ENCODE data around the gene TARBP1.

The TARBP1 gene

GRCh38 chr1:234474375-234474774 lies 4.6 kb downstream of the TARBP1 start:
- TF ChIP-seq JUND (IDR thresholded peaks at IDR 0.05; ENCODE audit: low read depth), result no peak
- DNase-seq (ENCODE audit: low read depth in 1 of 2, low spot score in 1 of 2), result no peak
- in situ Hi-C loops (cut with HindIII; ENCODE audit: low pct_unique_long_range_greater_than_20kb, low sequenced_read_pairs), result no loop called here

DNA sequence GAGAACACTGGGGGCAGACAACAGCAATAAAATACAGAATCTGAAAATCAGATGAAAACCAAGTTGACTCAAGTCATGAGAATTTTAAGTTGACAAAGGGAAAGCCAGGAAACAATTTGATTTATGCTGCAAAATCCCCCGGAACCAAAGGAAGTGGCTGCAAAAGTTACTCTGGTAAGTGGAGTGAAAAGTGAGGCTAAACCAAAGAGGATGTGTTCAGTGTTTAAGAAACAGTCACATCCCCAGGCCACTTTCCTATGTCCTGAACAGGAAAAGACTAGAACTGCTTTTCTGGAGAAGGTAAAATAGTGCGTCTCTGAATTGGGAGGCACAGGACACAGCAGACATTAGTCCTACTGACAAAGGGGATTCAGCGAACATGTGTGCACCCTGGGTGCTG lies 5.9 kb downstream of the TARBP1 start:
- DNase-seq (ENCODE audit: low read depth in 1 of 2, low spot score in 1 of 2), result no peak
- in situ Hi-C loops (cut with HindIII; ENCODE audit: low pct_unique_long_range_greater_than_20kb, low sequenced_read_pairs), result no loop called here
- TF ChIP-seq JUND (IDR thresholded peaks at IDR 0.05; ENCODE audit: low read depth), result no peak

GRCh38 chr1:234469376-234469775 lies 9.6 kb downstream of the TARBP1 start:
- no peak for TF ChIP-seq JUND (IDR thresholded peaks at IDR 0.05; ENCODE audit: low read depth)
- in situ Hi-C loops (cut with HindIII; ENCODE audit: low pct_unique_long_range_greater_than_20kb, low sequenced_read_pairs), result no loop called here
- DNase-seq (ENCODE audit: low read depth in 1 of 2, low spot score in 1 of 2), result no peak

- DNase-seq (ENCODE audit: low read depth in 1 of 2, low spot score in 1 of 2), result no peak
- TF ChIP-seq JUND (IDR thresholded peaks at IDR 0.05; ENCODE audit: low read depth), result no peak
- in situ Hi-C loops (cut with HindIII; ENCODE audit: low pct_unique_long_range_greater_than_20kb, low sequenced_read_pairs), result no loop called here
Measured at GRCh38 chr1:234468580-234468979, 10.4 kb downstream of the TARBP1 start.

DNA sequence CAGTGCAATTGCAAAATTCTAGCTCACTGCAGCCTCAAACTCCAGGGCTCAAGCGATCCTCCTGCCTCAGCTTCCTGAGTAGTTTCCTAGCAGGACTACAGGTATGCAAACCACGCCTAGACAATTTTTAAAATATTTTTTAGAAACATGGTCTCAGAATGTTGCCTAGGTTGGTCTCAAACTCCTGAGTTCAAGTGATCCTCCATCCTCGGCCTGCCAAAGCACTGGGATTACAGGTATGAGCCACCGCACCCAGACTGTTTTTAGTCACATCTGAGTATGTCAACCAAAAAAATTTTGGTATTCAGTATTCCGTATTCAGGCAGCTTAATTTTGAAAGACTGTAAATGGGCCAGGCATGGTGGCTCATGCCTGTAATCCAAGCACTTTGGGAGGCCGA lies 11.2 kb downstream of the TARBP1 start:
- no peak for DNase-seq (ENCODE audit: low read depth in 1 of 2, low spot score in 1 of 2)
- in situ Hi-C loops (cut with HindIII; ENCODE audit: low pct_unique_long_range_greater_than_20kb, low sequenced_read_pairs), result no loop called here
- TF ChIP-seq JUND (IDR thresholded peaks at IDR 0.05; ENCODE audit: low read depth), result no peak

DNA sequence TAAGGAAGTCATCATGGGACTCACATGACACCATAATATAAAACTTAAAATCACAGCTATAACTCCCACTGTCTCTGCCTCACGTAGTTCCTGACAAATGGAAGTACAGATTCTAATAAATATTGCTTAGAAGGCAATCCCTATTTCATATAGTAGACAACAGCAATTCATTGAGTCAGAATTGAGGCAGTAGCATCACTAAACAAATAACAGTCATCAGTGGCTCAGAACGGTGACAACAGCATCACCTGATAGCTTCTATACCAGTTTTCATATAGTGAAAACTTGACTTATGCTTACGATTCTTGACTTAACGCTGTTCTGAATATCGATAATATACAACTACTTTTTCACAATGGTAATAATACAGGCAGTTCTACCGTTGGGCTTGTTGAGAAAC lies 12.0 kb downstream of the TARBP1 start:
- TF ChIP-seq JUND (IDR thresholded peaks at IDR 0.05; ENCODE audit: low read depth), result no peak
- no peak for DNase-seq (ENCODE audit: low read depth in 1 of 2, low spot score in 1 of 2)
- in situ Hi-C loops (cut with HindIII; ENCODE audit: low pct_unique_long_range_greater_than_20kb, low sequenced_read_pairs), result no loop called here

- TF ChIP-seq JUND (IDR thresholded peaks at IDR 0.05; ENCODE audit: low read depth), result no peak
- DNase-seq (ENCODE audit: low read depth in 1 of 2, low spot score in 1 of 2), result no peak
- in situ Hi-C loops (cut with HindIII; ENCODE audit: low pct_unique_long_range_greater_than_20kb, low sequenced_read_pairs), result no loop called here
Measured at GRCh38 chr1:234463749-234464148, 15.2 kb downstream of the TARBP1 start.

- no peak for DNase-seq (ENCODE audit: low read depth in 1 of 2, low spot score in 1 of 2)
- TF ChIP-seq JUND (IDR thresholded peaks at IDR 0.05; ENCODE audit: low read depth), result no peak
- in situ Hi-C loops (cut with HindIII; ENCODE audit: low pct_unique_long_range_greater_than_20kb, low sequenced_read_pairs), result no loop called here
Measured at GRCh38 chr1:234460652-234461051, 18.3 kb downstream of the TARBP1 start.

DNA sequence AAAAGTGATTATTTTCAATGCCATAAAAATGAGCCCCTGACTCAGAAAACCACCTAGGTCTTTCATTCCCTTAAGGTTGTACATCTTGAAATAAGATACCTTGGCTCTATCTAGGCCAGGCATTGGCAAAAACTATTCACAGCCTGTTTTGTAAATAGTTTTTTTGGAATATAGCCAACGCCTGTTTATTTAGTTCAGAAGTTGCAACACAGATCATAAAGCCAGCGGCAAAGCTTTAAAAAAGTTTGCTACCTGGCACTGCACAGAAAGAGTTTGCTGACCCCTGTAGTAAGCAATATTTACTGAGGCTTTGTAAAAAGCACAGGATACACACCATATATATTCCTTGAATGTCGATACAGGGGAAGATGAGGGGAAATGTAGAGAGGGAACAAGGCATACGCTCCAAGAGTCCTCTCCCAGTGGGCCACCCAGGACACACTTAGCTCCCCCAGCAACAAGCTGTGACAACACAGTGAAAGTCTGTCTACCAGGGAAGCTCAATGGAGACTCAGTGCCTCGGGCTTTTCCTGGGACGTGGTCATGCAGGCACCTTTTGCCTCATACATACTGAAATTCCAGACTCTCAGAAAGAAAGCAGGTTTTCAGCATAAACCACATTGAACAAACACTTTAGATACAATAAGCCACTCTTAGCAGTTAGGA lies 20.5 kb downstream of the TARBP1 start:
- in situ Hi-C loops (cut with HindIII; ENCODE audit: low pct_unique_long_range_greater_than_20kb, low sequenced_read_pairs), result no loop called here
- TF ChIP-seq JUND (IDR thresholded peaks at IDR 0.05; ENCODE audit: low read depth), result peak; percentile 42; the same call in 1 of the 2 replicates
- DNase-seq (ENCODE audit: low read depth in 1 of 2, low spot score in 1 of 2), result peak in 1 of 2 experiments; percentile 77

- in situ Hi-C loops (cut with HindIII; ENCODE audit: low pct_unique_long_range_greater_than_20kb, low sequenced_read_pairs), result no loop called here
- TF ChIP-seq JUND (IDR thresholded peaks at IDR 0.05; ENCODE audit: low read depth), result no peak
- DNase-seq (ENCODE audit: low read depth in 1 of 2, low spot score in 1 of 2), result no peak
Measured at GRCh38 chr1:234454926-234455325, 24.1 kb downstream of the TARBP1 start.

GRCh38 chr1:234452406-234452965 lies 26.5 kb downstream of the TARBP1 start:
- peak; percentile 88 for TF ChIP-seq JUND (IDR thresholded peaks at IDR 0.05; ENCODE audit: low read depth)
- in situ Hi-C loops (cut with HindIII; ENCODE audit: low pct_unique_long_range_greater_than_20kb, low sequenced_read_pairs), result no loop called here
- peak in 1 of 2 experiments; percentile 92 for DNase-seq (ENCODE audit: low read depth in 1 of 2, low spot score in 1 of 2)

GRCh38 chr1:234440348-234440747 lies 38.6 kb downstream of the TARBP1 start:
- in situ Hi-C loops (cut with HindIII; ENCODE audit: low pct_unique_long_range_greater_than_20kb, low sequenced_read_pairs), result no loop called here
- TF ChIP-seq JUND (IDR thresholded peaks at IDR 0.05; ENCODE audit: low read depth), result no peak
- DNase-seq (ENCODE audit: low read depth in 1 of 2, low spot score in 1 of 2), result no peak

DNA sequence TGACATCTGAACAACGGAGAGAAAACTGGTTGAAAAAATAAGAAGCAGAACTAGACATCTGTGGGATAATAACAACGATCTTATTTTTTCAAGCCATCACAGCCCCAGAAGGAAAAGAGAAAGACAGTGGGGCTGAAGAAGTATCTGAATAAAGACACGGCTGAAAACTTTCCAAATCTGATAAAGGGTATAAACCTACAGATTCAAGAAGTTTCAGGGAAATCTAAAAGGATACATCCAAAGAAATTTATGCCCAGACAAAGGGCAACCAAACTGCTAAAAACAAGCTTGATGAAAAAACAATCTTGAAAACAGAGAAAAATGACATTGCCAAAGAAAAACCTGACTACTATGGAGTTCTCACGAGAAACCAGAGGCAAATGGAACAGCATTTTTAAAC lies 40.4 kb downstream of the TARBP1 start:
- no peak; the same call in 1 of the 2 replicates for TF ChIP-seq JUND (IDR thresholded peaks at IDR 0.05; ENCODE audit: low read depth)
- DNase-seq (ENCODE audit: low read depth in 1 of 2, low spot score in 1 of 2), result no peak
- in situ Hi-C loops (cut with HindIII; ENCODE audit: low pct_unique_long_range_greater_than_20kb, low sequenced_read_pairs), result no loop called here

Measured in T47D (cell line).